IMR-90 (cell line): ENCODE data around the gene MAN1C1. TPM values are rescaled to one million over a fixed set of nuclear protein-coding genes. Genes with fewer than 3 reads are reported as not detected.

Experiments used
- ATAC-seq: fragments of 200-7000 bp; cut with Tn5 transposase; 2 replicates; pipeline ENCODE4 v1.9.1; 2020; ENCODE audit warnings: low read depth, mild to moderate bottlenecking, moderate library complexity
- BruUV-seq: library from RNA; stranded (reverse); fragments of 400-500 nt; replicated peaks from 2 replicates; lab custom pipeline; 2021; lab: Mats Ljungman, UMichigan
- CTCF ChIA-PET: fragments of 300-600 bp; formaldehyde crosslinking; extraction: SDS; loops from one replicate; lab custom pipeline; 2021; ENCODE audit warnings: antibody characterized with exemption; lab: Yijun Ruan, JAX
- POLR2A ChIA-PET: fragments of 300-600 bp; sonication (Branson Sonifier 250); formaldehyde crosslinking; loops from one replicate; lab custom pipeline; 2022; ENCODE audit warnings: antibody characterized with exemption; ENCODE audit not compliant: unreplicated experiment; lab: Charles Lee
- DNase-seq: peaks from one replicate; pipeline ENCODE4 v3.0.0; 2013
- H2AFZ ChIP-seq: replicated peaks from 2 replicates; pipeline ENCODE3; 2013; ENCODE audit warnings: low read length, mild to moderate bottlenecking; ENCODE audit not compliant: poor library complexity
- H2AK5ac ChIP-seq: 2 replicates; pipeline ENCODE4 v1.6.1; 2013; ENCODE audit warnings: low read depth, low read length, inconsistent platforms
- H2AK9ac ChIP-seq: replicated peaks from 2 replicates; pipeline ENCODE3; 2013; ENCODE audit warnings: mild to moderate bottlenecking, low read depth, low read length, moderate library complexity; ENCODE audit not compliant: poor library complexity
- H2BK120ac ChIP-seq: 2 replicates; pipeline ENCODE4 v1.6.1; 2013; ENCODE audit warnings: low read depth, low read length, inconsistent platforms
- H2BK15ac ChIP-seq: 3 replicates; pipeline ENCODE4 v1.6.1; 2013; ENCODE audit warnings: low read depth, low read length, inconsistent platforms
- H2BK20ac ChIP-seq: 2 replicates; pipeline ENCODE4 v1.6.1; 2013; ENCODE audit warnings: low read depth, mild to moderate bottlenecking, inconsistent platforms, low read length, moderate library complexity
- H2BK5ac ChIP-seq: 2 replicates; pipeline ENCODE4 v1.6.1; 2013; ENCODE audit warnings: mild to moderate bottlenecking, low read depth, low read length, inconsistent platforms; ENCODE audit not compliant: poor library complexity, severe bottlenecking
- H3K14ac ChIP-seq: replicated peaks from 2 replicates; pipeline ENCODE4 v1.6.1; 2013; ENCODE audit warnings: low read depth, low read length, inconsistent platforms
- H3K18ac ChIP-seq: 2 replicates; pipeline ENCODE4 v1.6.1; 2013; ENCODE audit warnings: low read depth, low read length, control low read depth
- H3K23ac ChIP-seq: 2 replicates; pipeline ENCODE4 v1.6.1; 2013; ENCODE audit warnings: low read depth, low read length, inconsistent platforms
- H3K27ac ChIP-seq: 2 replicates; pipeline ENCODE4 v1.5.1; 2013; ENCODE audit warnings: mild to moderate bottlenecking, control low read depth, low read length; ENCODE audit not compliant: insufficient read depth
- H3K27me3 ChIP-seq: 2 replicates; pipeline ENCODE4 v1.6.1; 2013; ENCODE audit warnings: low read length; ENCODE audit not compliant: control insufficient read depth, insufficient read depth
- H3K36me3 ChIP-seq: 2 replicates; pipeline ENCODE4 v1.6.1; 2013; ENCODE audit warnings: low read length, mixed read lengths; ENCODE audit not compliant: control insufficient read depth, insufficient read depth
- H3K4ac ChIP-seq: 2 replicates; pipeline ENCODE4 v1.6.1; 2013; ENCODE audit warnings: low read depth, low read length, inconsistent platforms
- H3K4me1 ChIP-seq: 2 replicates; pipeline ENCODE4 v1.6.1; 2013; ENCODE audit warnings: low read length, mixed read lengths; ENCODE audit not compliant: control insufficient read depth, insufficient read depth
- H3K4me2 ChIP-seq: 2 replicates; pipeline ENCODE4 v1.6.1; 2013; ENCODE audit warnings: low read depth, mild to moderate bottlenecking, control low read depth, low read length, moderate library complexity
- H3K4me3 ChIP-seq: 2 replicates; pipeline ENCODE4 v1.5.1; 2013; ENCODE audit warnings: low read depth, mild to moderate bottlenecking, control low read depth, low read length, moderate library complexity; ENCODE audit not compliant: insufficient read depth
- H3K56ac ChIP-seq: 2 replicates; pipeline ENCODE4 v1.6.1; 2013; ENCODE audit warnings: low read length, inconsistent platforms; ENCODE audit not compliant: insufficient read depth; ENCODE audit errors: extremely low read depth
- H3K79me1 ChIP-seq, 2 experiments: 2 replicates each; pipeline ENCODE4 v1.6.1; 2013; ENCODE audit warnings: low read length in 2 of 2, inconsistent platforms in 1 of 2, low read depth in 1 of 2
- H3K9ac ChIP-seq: 2 replicates; pipeline ENCODE4 v1.6.1; 2013; ENCODE audit warnings: low read depth, low read length, control low read depth
- H3K9me1 ChIP-seq: 2 replicates; pipeline ENCODE4 v1.6.1; 2013; ENCODE audit warnings: low read length, inconsistent platforms; ENCODE audit not compliant: insufficient read depth
- H3K9me3 ChIP-seq: 2 replicates; pipeline ENCODE4 v1.6.1; 2013; ENCODE audit warnings: low read length; ENCODE audit not compliant: control insufficient read depth, insufficient read depth
- H4K20me1 ChIP-seq: 2 replicates; pipeline ENCODE4 v1.6.1; 2013; ENCODE audit warnings: low read length, inconsistent platforms; ENCODE audit not compliant: insufficient read depth
- H4K5ac ChIP-seq: 2 replicates; pipeline ENCODE4 v1.6.1; 2013; ENCODE audit warnings: mild to moderate bottlenecking, low read depth, low read length, control low read depth
- H4K8ac ChIP-seq, 2 experiments: 2 replicates each; pipeline ENCODE4 v1.6.1; 2013; ENCODE audit warnings: low read depth in 2 of 2, low read length in 2 of 2, control low read depth in 1 of 2, inconsistent platforms in 1 of 2
- H4K91ac ChIP-seq: 2 replicates; pipeline ENCODE4 v1.6.1; 2013; ENCODE audit warnings: low read depth, low read length, inconsistent platforms; ENCODE audit not compliant: insufficient read depth
- BHLHE40 ChIP-seq: fragments of 150-350 bp; IDR thresholded peaks from 2 replicates; pipeline ENCODE4 v1.6.1; 2016; ENCODE audit warnings: mild to moderate bottlenecking, low read depth, low read length
- CEBPB ChIP-seq: IDR thresholded peaks from 2 replicates; pipeline ENCODE4 v1.6.1; 2012; ENCODE audit warnings: low read depth, low read length, improper control_type of control experiment
- CHD1 ChIP-seq: IDR thresholded peaks from 2 replicates; pipeline ENCODE4 v1.6.1; 2012; ENCODE audit warnings: low read depth, low read length, improper control_type of control experiment
- MAFK ChIP-seq: IDR thresholded peaks from 2 replicates; pipeline ENCODE4 v1.6.1; 2012; ENCODE audit warnings: low read depth, low read length, improper control_type of control experiment
- MXI1 ChIP-seq: IDR thresholded peaks from 2 replicates; pipeline ENCODE4 v1.6.1; 2012; ENCODE audit warnings: low read depth, mild to moderate bottlenecking, low read length, moderate library complexity, borderline replicate concordance
- RAD21 ChIP-seq: IDR thresholded peaks from 2 replicates; pipeline ENCODE4 v1.6.1; 2012; ENCODE audit warnings: low read length, improper control_type of control experiment
- RCOR1 ChIP-seq: IDR thresholded peaks from 2 replicates; pipeline ENCODE4 v1.6.1; 2012; ENCODE audit warnings: mild to moderate bottlenecking, low read length, improper control_type of control experiment; ENCODE audit not compliant: insufficient replicate concordance
- RFX5 ChIP-seq: IDR thresholded peaks from 2 replicates; pipeline ENCODE4 v1.8.0; 2012; ENCODE audit warnings: low read depth, mild to moderate bottlenecking, low read length, moderate library complexity
- SMC3 ChIP-seq: fragments of 150-350 bp; IDR thresholded peaks from 2 replicates; pipeline ENCODE4 v1.6.1; 2016; ENCODE audit warnings: low read depth, mild to moderate bottlenecking, antibody characterized with exemption, low read length, moderate library complexity
- WGBS, 2 experiments: methylation state at CpG; one replicate each; pipeline versions ENCODE4 v1.1.5 to v1.1.7; 2013; ENCODE audit warnings: missing lambda C conversion rate in 2 of 2; ENCODE audit not compliant: insufficient read length in 1 of 2; ENCODE audit errors: extremely low coverage in 2 of 2; 5-methylcytosine and 5-hydroxymethylcytosine counted together
- dilution Hi-C: fragments of 300-500 bp; cut with HindIII; formaldehyde crosslinking; loops from one replicate; pipeline ENCODE4 v1.14.3; 2018; ENCODE audit warnings: low sequenced_read_pairs; ENCODE audit not compliant: unreplicated experiment
- in situ Hi-C: fragments of 300-500 bp; cut with MboI; formaldehyde crosslinking; loops from 3 replicates; pipeline ENCODE4 v1.14.3; 2019; ENCODE audit warnings: low sequenced_read_pairs, inconsistent platforms, mixed read lengths
- intact Hi-C: fragments of 100-400 bp; cut with micrococcal nuclease; formaldehyde crosslinking; loops from 2 replicates; pipeline ENCODE4 v1.10.0; 2022
- polyA plus RNA-seq, 3 experiments: library from polyadenylated mRNA; depleted of rRNA; stranded (reverse); fragments of >200 nt; gene quantifications; 2 replicates each; pipeline ENCODE4 v1.2.3, GENCODE V29; 2012; ENCODE audit warnings: low replicate concordance in 1 of 3
- total RNA-seq: library from RNA; depleted of rRNA; stranded (reverse); fragments of >200 nt; gene quantifications from 2 replicates; pipeline ENCODE4 v1.2.3, GENCODE V29; 2012
- TF ChIP-seq, protein P1 (sequence below): conservative IDR thresholded peaks from 2 replicates; pipeline ENCODE4 v1.5.1; 2012; ENCODE audit warnings: mild to moderate bottlenecking, low read depth, low read length, improper control_type of control experiment
- TF ChIP-seq, protein P2 (sequence below): fragments of 150-350 bp; IDR thresholded peaks from 2 replicates; pipeline ENCODE4 v1.6.1; 2017; ENCODE audit warnings: mild to moderate bottlenecking, antibody characterized with exemption, low read length, low read depth
- TF ChIP-seq, protein P3 (sequence below): fragments of 150-350 bp; IDR thresholded peaks from 2 replicates; pipeline ENCODE4 v1.6.1; 2016; ENCODE audit warnings: low read depth, mild to moderate bottlenecking, low read length, moderate library complexity, borderline replicate concordance

The MAN1C1 gene
- total and polyA plus RNA-seq, 2 of the 4 experiments (the other 2 are of a cell fraction), result 3.2 to 11.3 TPM

GRCh38 chr1:25833158-25833557 lies 216.6 kb downstream of the MAN1C1 start:
- CTCF ChIA-PET, result no interaction called here
- peaks cover 44% of the 10 kb centered on the region for H3K36me3 ChIP-seq
- no peak overlapping the region for H4K8ac ChIP-seq
- no peak overlapping the region for H3K23ac ChIP-seq
- no peak overlapping the region for H4K5ac ChIP-seq
- no peaks in the 10 kb centered on the region for H3K9me3 ChIP-seq
- peaks cover 3 to 10% of the 10 kb centered on the region in 2 experiments; a peak in 2 of 4 replicates for H3K79me1 ChIP-seq
- no peak overlapping the region for H3K4ac ChIP-seq
- POLR2A ChIA-PET, result no interaction called here
- WGBS, 2 experiments, result 100% methylated on average over 1 of the region's 5 CpGs; no CpG with 5 or more reads in 1 of the 2 experiments
- H3K4me3 ChIP-seq, result no peak overlapping the region
- no peaks in the 10 kb centered on the region for H3K4me1 ChIP-seq
- H3K14ac ChIP-seq, result no peak overlapping the region
- no peak overlapping the region for H3K9ac ChIP-seq
- H3K9me1 ChIP-seq, result no peaks in the 10 kb centered on the region; the same call in 1 of the 2 replicates
- intact Hi-C loops, result no loop called here
- no peaks in the 10 kb centered on the region for H3K27me3 ChIP-seq
- no peak overlapping the region for H2AFZ ChIP-seq
- in situ Hi-C loops, result no loop called here
- no peak overlapping the region for H3K4me2 ChIP-seq
- H2BK20ac ChIP-seq, result no peak overlapping the region
- no peaks in the 10 kb centered on the region for H4K20me1 ChIP-seq
- H3K27ac ChIP-seq, result no peak overlapping the region
- H4K91ac ChIP-seq, result no peak overlapping the region
- DNase-seq (no peak), ATAC-seq (no peak)
- no peak overlapping the region for H2AK9ac ChIP-seq
- H2BK5ac ChIP-seq, result no peak overlapping the region
- no TSS peak for BruUV-seq
- dilution Hi-C loops, result no loop called here
- H2BK120ac ChIP-seq, result no peak overlapping the region
- no peak overlapping the region for H2BK15ac ChIP-seq
- no peak for TF ChIP-seq SMC3
- TF ChIP-seq BHLHE40, result no peak
- TF ChIP-seq RFX5, result no peak
- TF ChIP-seq, protein P1, sequence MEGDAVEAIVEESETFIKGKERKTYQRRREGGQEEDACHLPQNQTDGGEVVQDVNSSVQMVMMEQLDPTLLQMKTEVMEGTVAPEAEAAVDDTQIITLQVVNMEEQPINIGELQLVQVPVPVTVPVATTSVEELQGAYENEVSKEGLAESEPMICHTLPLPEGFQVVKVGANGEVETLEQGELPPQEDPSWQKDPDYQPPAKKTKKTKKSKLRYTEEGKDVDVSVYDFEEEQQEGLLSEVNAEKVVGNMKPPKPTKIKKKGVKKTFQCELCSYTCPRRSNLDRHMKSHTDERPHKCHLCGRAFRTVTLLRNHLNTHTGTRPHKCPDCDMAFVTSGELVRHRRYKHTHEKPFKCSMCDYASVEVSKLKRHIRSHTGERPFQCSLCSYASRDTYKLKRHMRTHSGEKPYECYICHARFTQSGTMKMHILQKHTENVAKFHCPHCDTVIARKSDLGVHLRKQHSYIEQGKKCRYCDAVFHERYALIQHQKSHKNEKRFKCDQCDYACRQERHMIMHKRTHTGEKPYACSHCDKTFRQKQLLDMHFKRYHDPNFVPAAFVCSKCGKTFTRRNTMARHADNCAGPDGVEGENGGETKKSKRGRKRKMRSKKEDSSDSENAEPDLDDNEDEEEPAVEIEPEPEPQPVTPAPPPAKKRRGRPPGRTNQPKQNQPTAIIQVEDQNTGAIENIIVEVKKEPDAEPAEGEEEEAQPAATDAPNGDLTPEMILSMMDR, result no peak
- TF ChIP-seq RCOR1, result no peak
- no peak for TF ChIP-seq MAFK
- TF ChIP-seq CEBPB, result no peak
- TF ChIP-seq, protein P2, sequence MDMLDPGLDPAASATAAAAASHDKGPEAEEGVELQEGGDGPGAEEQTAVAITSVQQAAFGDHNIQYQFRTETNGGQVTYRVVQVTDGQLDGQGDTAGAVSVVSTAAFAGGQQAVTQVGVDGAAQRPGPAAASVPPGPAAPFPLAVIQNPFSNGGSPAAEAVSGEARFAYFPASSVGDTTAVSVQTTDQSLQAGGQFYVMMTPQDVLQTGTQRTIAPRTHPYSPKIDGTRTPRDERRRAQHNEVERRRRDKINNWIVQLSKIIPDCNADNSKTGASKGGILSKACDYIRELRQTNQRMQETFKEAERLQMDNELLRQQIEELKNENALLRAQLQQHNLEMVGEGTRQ, result no peak
- TF ChIP-seq, protein P3, sequence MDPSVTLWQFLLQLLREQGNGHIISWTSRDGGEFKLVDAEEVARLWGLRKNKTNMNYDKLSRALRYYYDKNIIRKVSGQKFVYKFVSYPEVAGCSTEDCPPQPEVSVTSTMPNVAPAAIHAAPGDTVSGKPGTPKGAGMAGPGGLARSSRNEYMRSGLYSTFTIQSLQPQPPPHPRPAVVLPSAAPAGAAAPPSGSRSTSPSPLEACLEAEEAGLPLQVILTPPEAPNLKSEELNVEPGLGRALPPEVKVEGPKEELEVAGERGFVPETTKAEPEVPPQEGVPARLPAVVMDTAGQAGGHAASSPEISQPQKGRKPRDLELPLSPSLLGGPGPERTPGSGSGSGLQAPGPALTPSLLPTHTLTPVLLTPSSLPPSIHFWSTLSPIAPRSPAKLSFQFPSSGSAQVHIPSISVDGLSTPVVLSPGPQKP, result no peak
- TF ChIP-seq CHD1, result no peak
- TF ChIP-seq MXI1, result no peak
- TF ChIP-seq RAD21, result no peak
- no peak overlapping the region for H3K18ac ChIP-seq
- H3K56ac ChIP-seq, result no peak overlapping the region
- no peak overlapping the region for H2AK5ac ChIP-seq
